Thoracic aorta (tissue), 2 donors: Measurements from ENCODE around the gene ZPR1. TPM values are rescaled to one million over a fixed set of nuclear protein-coding genes. Genes with fewer than 3 reads are reported as not detected.
A peak's percentile ranks its signal among the peaks of the same experiment; 100 is the strongest.
"Not testable (repeated sequence)": the region's sequence is repeated elsewhere in the genome, so short reads cannot be mapped to it uniquely, and the experiment has no call there.

Experiments used
- ATAC-seq: fragments of 150-250 bp; one replicate; pipeline ENCODE4 v1.8.0; 2017; ENCODE audit warnings: low read depth; ENCODE audit not compliant: insufficient number of reproducible peaks, low FRiP score
- DNase-seq: peaks from one replicate; pipeline ENCODE4 v3.0.0-alpha.2; 2020; ENCODE audit warnings: low spot score
- H3K27ac ChIP-seq, 2 donors: fragments of 200-600 bp; sonication (generic); 1 replicate in 1 of 2; 2 replicates in 1 of 2; pipeline ENCODE4 v1.5.1; 2016; ENCODE audit warnings: mild to moderate bottlenecking in 2 of 2, moderate library complexity in 2 of 2
- H3K27me3 ChIP-seq: fragments of 200-600 bp; sonication (generic); replicated peaks from 2 replicates; pipeline ENCODE4 v1.6.0; 2016; ENCODE audit warnings: mild to moderate bottlenecking; ENCODE audit not compliant: insufficient read depth
- H3K36me3 ChIP-seq: fragments of 200-600 bp; sonication (generic); one replicate; pipeline ENCODE4 v1.5.1; 2016
- H3K4me1 ChIP-seq, 2 donors: fragments of 200-600 bp; sonication (generic); 1 replicate in 1 of 2; 2 replicates in 1 of 2; pipeline versions ENCODE4 v1.5.1 to v1.6.0; 2016; ENCODE audit warnings: low read depth in 2 of 2, mild to moderate bottlenecking in 1 of 2; ENCODE audit not compliant: control insufficient read depth in 1 of 2
- H3K4me3 ChIP-seq: fragments of 200-600 bp; sonication (generic); 2 replicates; pipeline ENCODE4 v1.5.1; 2016; ENCODE audit warnings: mild to moderate bottlenecking
- H3K9me3 ChIP-seq: fragments of 200-600 bp; sonication (generic); 2 replicates; pipeline ENCODE4 v1.5.1; 2016
- total RNA-seq, 2 donors: library from RNA; depleted of rRNA; stranded (reverse); fragments of >200 nt; gene quantifications; one replicate each; pipeline versions ENCODE4 v1.1.0 to v1.2.3, GENCODE V29; 2016
- TF ChIP-seq, protein P1 (sequence below): fragments of 200-600 bp; sonication (generic); IDR thresholded peaks from one replicate; pipeline ENCODE4 v1.5.1; 2019; ENCODE audit warnings: antibody characterized with exemption

The ZPR1 gene
- total RNA-seq, 2 donors from 2014 or later: 30.7 to 36.2 TPM

GRCh38 chr11:116771935-116772334, 15.9 kb downstream of the ZPR1 start:
- Histone ChIP-seq H3K9me3 (no peaks in the 10 kb centered on the region), H3K36me3 (no peaks in the 10 kb centered on the region), H3K27ac (peak overlapping the region; percentile 76 to 85), H3K27me3 (no peaks in the 10 kb centered on the region), H3K4me1 (peaks cover 11 to 22% of the 10 kb centered on the region in 2 donors), H3K4me3 (peak overlapping the region; percentile 82)
- ATAC-seq (no peak), DNase-seq (no peak)
- TF ChIP-seq, protein P1, sequence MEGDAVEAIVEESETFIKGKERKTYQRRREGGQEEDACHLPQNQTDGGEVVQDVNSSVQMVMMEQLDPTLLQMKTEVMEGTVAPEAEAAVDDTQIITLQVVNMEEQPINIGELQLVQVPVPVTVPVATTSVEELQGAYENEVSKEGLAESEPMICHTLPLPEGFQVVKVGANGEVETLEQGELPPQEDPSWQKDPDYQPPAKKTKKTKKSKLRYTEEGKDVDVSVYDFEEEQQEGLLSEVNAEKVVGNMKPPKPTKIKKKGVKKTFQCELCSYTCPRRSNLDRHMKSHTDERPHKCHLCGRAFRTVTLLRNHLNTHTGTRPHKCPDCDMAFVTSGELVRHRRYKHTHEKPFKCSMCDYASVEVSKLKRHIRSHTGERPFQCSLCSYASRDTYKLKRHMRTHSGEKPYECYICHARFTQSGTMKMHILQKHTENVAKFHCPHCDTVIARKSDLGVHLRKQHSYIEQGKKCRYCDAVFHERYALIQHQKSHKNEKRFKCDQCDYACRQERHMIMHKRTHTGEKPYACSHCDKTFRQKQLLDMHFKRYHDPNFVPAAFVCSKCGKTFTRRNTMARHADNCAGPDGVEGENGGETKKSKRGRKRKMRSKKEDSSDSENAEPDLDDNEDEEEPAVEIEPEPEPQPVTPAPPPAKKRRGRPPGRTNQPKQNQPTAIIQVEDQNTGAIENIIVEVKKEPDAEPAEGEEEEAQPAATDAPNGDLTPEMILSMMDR: no peak

DNA sequence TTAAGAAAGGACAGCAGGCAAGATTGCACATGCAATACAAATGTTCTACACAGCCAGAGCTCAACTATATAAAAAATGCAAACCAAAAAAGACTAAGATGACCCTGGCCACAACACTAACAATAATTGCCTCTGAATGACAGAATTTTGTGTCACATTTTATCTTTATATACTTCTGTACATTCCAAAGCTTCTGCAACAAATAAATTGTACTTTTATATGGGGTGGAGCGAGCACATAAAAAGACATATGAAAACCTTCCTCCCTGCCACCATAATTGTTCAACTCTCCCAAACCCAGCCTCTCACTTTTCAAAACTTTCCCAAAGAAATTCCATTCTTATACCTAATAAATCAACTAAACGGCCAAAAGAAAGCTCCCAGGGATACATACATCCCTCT, 25.7 kb downstream of the ZPR1 start:
- DNase-seq (no peak), ATAC-seq (no peak)
- TF ChIP-seq, protein P1: no peak
- H3K4me1 ChIP-seq: no peaks in the 10 kb centered on the region
- H3K27me3 ChIP-seq: no peaks in the 10 kb centered on the region
- no peak overlapping the region for H3K4me3 ChIP-seq
- H3K9me3 ChIP-seq: no peaks in the 10 kb centered on the region
- H3K27ac ChIP-seq: no peak overlapping the region
- peaks cover 50% of the 10 kb centered on the region for H3K36me3 ChIP-seq

DNA sequence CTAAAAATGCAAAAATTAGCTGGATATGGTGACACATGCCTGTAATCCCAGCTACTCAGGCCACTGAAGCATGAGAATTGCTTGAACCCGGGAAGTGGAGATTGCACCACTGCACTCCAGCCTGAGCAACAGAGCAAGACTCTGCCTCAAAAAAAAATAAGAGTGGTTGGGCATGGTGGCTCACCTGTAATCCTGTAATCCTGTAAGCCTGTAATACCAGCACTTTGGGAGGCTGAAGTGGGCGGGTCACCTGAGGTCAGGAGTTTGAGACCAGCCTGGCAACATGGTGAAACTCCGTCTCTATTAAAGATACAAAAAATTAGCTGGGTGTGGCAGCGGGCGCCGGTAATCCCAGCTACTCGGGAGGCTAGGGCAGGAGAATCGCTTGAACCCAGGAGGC, 31.8 kb downstream of the ZPR1 start:
- not testable (repeated sequence) for H3K4me1 ChIP-seq, H3K27me3 ChIP-seq, DNase-seq, H3K4me3 ChIP-seq, H3K9me3 ChIP-seq, ATAC-seq, H3K27ac ChIP-seq
- peaks cover 54% of the 10 kb centered on the region for H3K36me3 ChIP-seq

DNA sequence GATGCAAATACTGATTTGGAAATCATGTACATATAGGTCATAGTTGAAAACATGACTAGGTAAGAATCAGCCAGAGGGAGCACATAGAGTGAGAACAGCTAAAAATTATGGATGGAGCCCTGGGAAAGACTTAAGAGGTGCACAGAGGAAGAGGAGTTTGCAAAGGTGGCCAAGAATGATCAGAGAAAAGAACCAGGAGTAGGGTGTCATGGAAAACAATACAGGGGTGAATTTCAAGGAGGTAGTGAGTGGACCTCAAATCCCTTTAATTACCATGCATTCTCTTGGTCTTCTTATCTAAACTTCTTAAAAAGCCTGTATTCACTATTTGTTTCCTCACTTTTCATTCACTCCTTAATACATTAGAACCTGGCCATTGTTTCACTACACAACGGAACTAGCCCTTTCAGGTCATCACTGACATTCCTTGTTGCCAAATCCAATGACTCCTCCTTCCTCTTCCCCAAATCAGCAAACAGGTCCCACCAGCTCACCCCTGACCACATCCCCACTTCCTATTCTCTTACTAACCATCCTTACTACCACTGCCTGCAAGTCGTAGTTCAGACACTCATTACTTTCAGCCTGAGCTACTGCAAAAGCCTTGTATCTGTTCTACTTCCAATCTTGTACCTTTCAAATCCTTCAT, 37.6 kb downstream of the ZPR1 start:
- TF ChIP-seq, protein P1: no peak
- H3K27ac ChIP-seq: no peak overlapping the region
- H3K27me3 ChIP-seq: no peaks in the 10 kb centered on the region
- H3K36me3 ChIP-seq: peaks cover 38% of the 10 kb centered on the region
- no peaks in the 10 kb centered on the region for H3K9me3 ChIP-seq
- H3K4me3 ChIP-seq: no peak overlapping the region
- DNase-seq (no peak), ATAC-seq (no peak)
- H3K4me1 ChIP-seq: no peaks in the 10 kb centered on the region

- H3K27ac ChIP-seq: no peak overlapping the region
- peaks cover 5% of the 10 kb centered on the region for H3K36me3 ChIP-seq
- peaks cover 0 to 7% of the 10 kb centered on the region in 2 donors for H3K4me1 ChIP-seq
- ATAC-seq: no peak
- no peak for DNase-seq
- no peaks in the 10 kb centered on the region for H3K27me3 ChIP-seq
- H3K4me3 ChIP-seq: no peak overlapping the region
- no peaks in the 10 kb centered on the region for H3K9me3 ChIP-seq
- TF ChIP-seq, protein P1: no peak
Observed at GRCh38 chr11:116742104-116742503, 45.7 kb downstream of the ZPR1 start.

DNA sequence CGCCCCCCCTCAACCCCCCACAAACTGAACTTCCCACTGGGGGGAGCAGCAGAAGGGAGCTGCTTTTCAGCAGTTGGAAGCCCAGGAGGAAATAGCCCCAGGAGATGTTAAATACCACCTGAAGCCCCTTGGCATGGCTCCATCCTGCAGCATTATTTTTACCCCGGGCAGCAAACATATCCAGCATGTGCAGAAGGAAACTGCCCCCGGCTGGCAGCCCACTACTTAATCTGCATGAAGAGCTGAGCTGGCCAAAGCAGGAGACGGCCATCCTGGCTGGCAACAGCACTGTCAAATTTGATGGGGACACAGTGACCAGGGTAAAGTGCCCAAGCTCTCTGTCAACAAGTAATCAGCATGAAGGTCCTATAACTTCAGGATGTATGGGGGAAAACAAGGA, 47.1 kb downstream of the ZPR1 start:
- DNase-seq (no peak), ATAC-seq (no peak)
- TF ChIP-seq, protein P1: no peak
- no peaks in the 10 kb centered on the region for H3K27me3 ChIP-seq
- no peak overlapping the region for H3K4me3 ChIP-seq
- no peaks in the 10 kb centered on the region for H3K9me3 ChIP-seq
- H3K4me1 ChIP-seq: peaks cover 0 to 7% of the 10 kb centered on the region in 2 donors
- H3K36me3 ChIP-seq: no peaks in the 10 kb centered on the region
- H3K27ac ChIP-seq: no peak overlapping the region
